MM.1S (cell line): ENCODE results near the gene CX3CL1.

Experiments
- DNase-seq: peaks from one replicate; pipeline ENCODE4 v3.0.0-alpha.2; 2015
- H2AFZ ChIP-seq: fragments of 300-600 bp; sonication (generic); 2 replicates; pipeline ENCODE4 v1.6.0; 2016; ENCODE audit warnings: antibody characterized with exemption, low read length
- H3F3A ChIP-seq: fragments of 300-600 bp; sonication (generic); 2 replicates; pipeline ENCODE4 v1.6.1; 2016; ENCODE audit warnings: mild to moderate bottlenecking, antibody characterized with exemption, low read length, moderate library complexity, mixed read lengths; ENCODE audit not compliant: insufficient read depth
- H3K27ac ChIP-seq: fragments of 300-600 bp; sonication (generic); 2 replicates; pipeline ENCODE4 v1.5.1; 2016; ENCODE audit warnings: mild to moderate bottlenecking, low read length
- H3K27me3 ChIP-seq: fragments of 300-600 bp; sonication (generic); replicated peaks from 2 replicates; pipeline ENCODE4 v1.6.0; 2016; ENCODE audit warnings: low read length; ENCODE audit not compliant: insufficient read depth
- H3K36me3 ChIP-seq: fragments of 300-600 bp; sonication (generic); replicated peaks from 2 replicates; pipeline ENCODE4 v1.6.1; 2016; ENCODE audit warnings: mild to moderate bottlenecking, low read length, mixed read lengths; ENCODE audit not compliant: insufficient read depth
- H3K4me1 ChIP-seq: fragments of 300-600 bp; sonication (generic); 2 replicates; pipeline ENCODE4 v1.6.1; 2016; ENCODE audit warnings: low read length, mixed read lengths
- H3K4me2 ChIP-seq: fragments of 300-600 bp; sonication (generic); 2 replicates; pipeline ENCODE4 v1.6.0; 2016; ENCODE audit warnings: low read depth, low read length
- H3K4me3 ChIP-seq: fragments of 300-600 bp; sonication (generic); 2 replicates; pipeline ENCODE4 v1.5.1; 2016; ENCODE audit warnings: low read length, mixed read lengths
- H3K79me2 ChIP-seq: fragments of 300-600 bp; sonication (generic); 2 replicates; pipeline ENCODE4 v1.6.1; 2016; ENCODE audit warnings: mixed run types, low read length, mixed read lengths
- H3K9ac ChIP-seq: fragments of 300-600 bp; sonication (generic); 2 replicates; pipeline ENCODE4 v1.6.1; 2016; ENCODE audit warnings: low read length, mixed read lengths
- H3K9me2 ChIP-seq: fragments of 300-600 bp; sonication (generic); replicated peaks from 2 replicates; pipeline ENCODE4 v1.6.1; 2016; ENCODE audit warnings: mild to moderate bottlenecking, low read length, mixed read lengths; ENCODE audit not compliant: insufficient read depth
- H3K9me3 ChIP-seq: fragments of 300-600 bp; sonication (generic); replicated peaks from 2 replicates; pipeline ENCODE4 v1.6.1; 2016; ENCODE audit warnings: mild to moderate bottlenecking, low read length, mixed read lengths; ENCODE audit not compliant: insufficient read depth
- H4K20me1 ChIP-seq: fragments of 300-600 bp; sonication (generic); 2 replicates; pipeline ENCODE4 v1.6.1; 2016; ENCODE audit warnings: mild to moderate bottlenecking, low read length, moderate library complexity, mixed read lengths; ENCODE audit not compliant: insufficient read depth
- CTCF ChIP-seq: fragments of 300-600 bp; sonication (generic); IDR thresholded peaks from 2 replicates; pipeline ENCODE4 v1.5.1; 2016; ENCODE audit warnings: antibody characterized with exemption, low read length, mixed read lengths
- EZH2 ChIP-seq: fragments of 300-600 bp; sonication (generic); optimal IDR thresholded peaks from 2 replicates; pipeline ENCODE3; 2017; ENCODE audit warnings: low read depth, mild to moderate bottlenecking, antibody characterized with exemption, low read length, mixed read lengths
- EZH2phosphoT487 ChIP-seq: fragments of 300-600 bp; sonication (generic); IDR thresholded peaks from 2 replicates; pipeline ENCODE4 v1.6.1; 2018; ENCODE audit warnings: antibody characterized with exemption, low read length

The CX3CL1 gene

GRCh38 chr16:57392694-57393093 is 20.4 kb downstream of the CX3CL1 start:
- no peaks in the 10 kb centered on the region for H3K9me2 ChIP-seq
- H3K27ac ChIP-seq: no peak overlapping the region
- H3K4me2 ChIP-seq: no peak overlapping the region
- no peaks in the 10 kb centered on the region for H3F3A ChIP-seq
- no peaks in the 10 kb centered on the region for H4K20me1 ChIP-seq
- no peak overlapping the region for H2AFZ ChIP-seq
- no peak overlapping the region for H3K4me3 ChIP-seq
- H3K4me1 ChIP-seq: no peaks in the 10 kb centered on the region
- no peaks in the 10 kb centered on the region for H3K79me2 ChIP-seq
- no peaks in the 10 kb centered on the region for H3K27me3 ChIP-seq
- H3K36me3 ChIP-seq: no peaks in the 10 kb centered on the region
- TF ChIP-seq EZH2 (no peak), EZH2phosphoT487 (no peak), CTCF (no peak)
- no peak for DNase-seq
- no peak overlapping the region for H3K9ac ChIP-seq
- no peaks in the 10 kb centered on the region for H3K9me3 ChIP-seq

- H3K79me2 ChIP-seq: no peaks in the 10 kb centered on the region
- no peak for DNase-seq
Observed at GRCh38 chr16:57394444-57394843, 22.2 kb downstream of the CX3CL1 start.

GRCh38 chr16:57395026-57395425 is 22.7 kb downstream of the CX3CL1 start:
- H4K20me1 ChIP-seq: no peaks in the 10 kb centered on the region
- DNase-seq: no peak

More at GRCh38 chr16:57394444-57394843, 22.2 kb downstream of the CX3CL1 start:
- Histone ChIP-seq H3K9me2 (no peaks in the 10 kb centered on the region), H3K9me3 (no peaks in the 10 kb centered on the region), H3K27me3 (no peaks in the 10 kb centered on the region), H3K4me2 (no peak overlapping the region), H3K4me1 (no peaks in the 10 kb centered on the region), H3K36me3 (no peaks in the 10 kb centered on the region), H4K20me1 (no peaks in the 10 kb centered on the region), H3K27ac (no peak overlapping the region), H3K4me3 (no peak overlapping the region), H3K9ac (no peak overlapping the region), H3F3A (no peaks in the 10 kb centered on the region), H2AFZ (no peak overlapping the region)
- no peak for TF ChIP-seq EZH2
- no peak for TF ChIP-seq CTCF
- no peak for TF ChIP-seq EZH2phosphoT487

More at GRCh38 chr16:57395026-57395425, 22.7 kb downstream of the CX3CL1 start:
- H3K4me1 ChIP-seq: no peaks in the 10 kb centered on the region
- H3K9me3 ChIP-seq: no peaks in the 10 kb centered on the region
- H3K27me3 ChIP-seq: no peaks in the 10 kb centered on the region
- H3K36me3 ChIP-seq: no peaks in the 10 kb centered on the region
- no peak overlapping the region for H3K4me2 ChIP-seq
- TF ChIP-seq EZH2phosphoT487: no peak
- TF ChIP-seq EZH2: no peak
- TF ChIP-seq CTCF: no peak
- no peak overlapping the region for H2AFZ ChIP-seq
- H3K27ac ChIP-seq: no peak overlapping the region
- no peaks in the 10 kb centered on the region for H3K79me2 ChIP-seq
- H3K9me2 ChIP-seq: no peaks in the 10 kb centered on the region
- H3K4me3 ChIP-seq: no peak overlapping the region
- H3K9ac ChIP-seq: no peak overlapping the region
- no peaks in the 10 kb centered on the region for H3F3A ChIP-seq
